ENCODE data around the gene ARHGEF33. TPM values are rescaled to one million over a fixed set of nuclear protein-coding genes. Genes with fewer than 3 reads are reported as not detected.

Gene ARHGEF33
- polyA plus RNA-seq, 2 of the 4 experiments (the other 2 are of a cell fraction): 0.08 to 0.23 TPM

DNA sequence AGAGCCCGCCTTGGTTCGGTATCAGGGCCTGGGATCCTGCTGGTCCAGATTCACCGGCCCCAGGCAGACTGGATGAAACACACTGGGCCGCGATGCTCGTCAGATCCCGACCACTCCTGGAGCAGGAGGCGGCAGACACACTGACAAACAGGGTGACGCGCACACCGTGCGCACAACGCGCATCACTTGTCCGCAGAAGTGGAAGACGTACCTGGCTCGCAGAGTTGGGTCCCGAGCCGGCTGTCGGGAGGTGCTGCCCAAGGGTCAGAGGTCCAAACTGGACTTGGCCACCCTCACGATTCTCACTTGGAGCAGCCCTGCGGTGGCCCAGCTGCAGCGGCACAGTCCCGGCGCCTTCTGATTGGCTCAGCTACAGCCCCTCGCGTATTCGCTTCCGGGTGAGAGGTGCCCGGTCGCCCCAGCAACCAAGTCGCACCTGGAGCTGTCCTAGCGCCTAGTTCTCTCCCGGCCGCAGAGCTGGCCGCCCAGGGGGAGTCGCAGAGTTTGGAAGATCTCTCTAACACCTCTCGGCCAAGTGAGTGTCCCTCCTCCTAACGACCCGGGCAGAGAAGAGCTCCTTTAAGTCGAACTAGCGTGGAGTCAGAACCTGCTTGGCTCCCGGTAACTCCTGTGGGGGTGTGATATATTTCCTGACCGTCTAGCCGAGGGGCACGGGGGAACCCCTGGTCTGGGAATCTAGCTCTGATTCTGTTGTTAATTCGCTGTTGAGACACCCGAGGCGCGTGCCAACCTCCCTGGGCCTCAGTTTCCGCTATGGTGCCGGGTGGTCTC is 13.9 kb upstream of the ARHGEF33 start, which contains the start of the genes DHX57 and MORN2 (continued):
- TF ChIP-seq, protein P1, sequence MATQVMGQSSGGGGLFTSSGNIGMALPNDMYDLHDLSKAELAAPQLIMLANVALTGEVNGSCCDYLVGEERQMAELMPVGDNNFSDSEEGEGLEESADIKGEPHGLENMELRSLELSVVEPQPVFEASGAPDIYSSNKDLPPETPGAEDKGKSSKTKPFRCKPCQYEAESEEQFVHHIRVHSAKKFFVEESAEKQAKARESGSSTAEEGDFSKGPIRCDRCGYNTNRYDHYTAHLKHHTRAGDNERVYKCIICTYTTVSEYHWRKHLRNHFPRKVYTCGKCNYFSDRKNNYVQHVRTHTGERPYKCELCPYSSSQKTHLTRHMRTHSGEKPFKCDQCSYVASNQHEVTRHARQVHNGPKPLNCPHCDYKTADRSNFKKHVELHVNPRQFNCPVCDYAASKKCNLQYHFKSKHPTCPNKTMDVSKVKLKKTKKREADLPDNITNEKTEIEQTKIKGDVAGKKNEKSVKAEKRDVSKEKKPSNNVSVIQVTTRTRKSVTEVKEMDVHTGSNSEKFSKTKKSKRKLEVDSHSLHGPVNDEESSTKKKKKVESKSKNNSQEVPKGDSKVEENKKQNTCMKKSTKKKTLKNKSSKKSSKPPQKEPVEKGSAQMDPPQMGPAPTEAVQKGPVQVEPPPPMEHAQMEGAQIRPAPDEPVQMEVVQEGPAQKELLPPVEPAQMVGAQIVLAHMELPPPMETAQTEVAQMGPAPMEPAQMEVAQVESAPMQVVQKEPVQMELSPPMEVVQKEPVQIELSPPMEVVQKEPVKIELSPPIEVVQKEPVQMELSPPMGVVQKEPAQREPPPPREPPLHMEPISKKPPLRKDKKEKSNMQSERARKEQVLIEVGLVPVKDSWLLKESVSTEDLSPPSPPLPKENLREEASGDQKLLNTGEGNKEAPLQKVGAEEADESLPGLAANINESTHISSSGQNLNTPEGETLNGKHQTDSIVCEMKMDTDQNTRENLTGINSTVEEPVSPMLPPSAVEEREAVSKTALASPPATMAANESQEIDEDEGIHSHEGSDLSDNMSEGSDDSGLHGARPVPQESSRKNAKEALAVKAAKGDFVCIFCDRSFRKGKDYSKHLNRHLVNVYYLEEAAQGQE (IDR thresholded peaks at IDR 0.05): no peak; the same call in none of the 2 replicates
- peak; percentile 31 for TF ChIP-seq GATA3 (IDR thresholded peaks at IDR 0.05; ENCODE audit: borderline replicate concordance)
- TF ChIP-seq POLR2A (IDR thresholded peaks at IDR 0.05; ENCODE audit: low read length): peak; percentile 79
- TF ChIP-seq, protein P2, sequence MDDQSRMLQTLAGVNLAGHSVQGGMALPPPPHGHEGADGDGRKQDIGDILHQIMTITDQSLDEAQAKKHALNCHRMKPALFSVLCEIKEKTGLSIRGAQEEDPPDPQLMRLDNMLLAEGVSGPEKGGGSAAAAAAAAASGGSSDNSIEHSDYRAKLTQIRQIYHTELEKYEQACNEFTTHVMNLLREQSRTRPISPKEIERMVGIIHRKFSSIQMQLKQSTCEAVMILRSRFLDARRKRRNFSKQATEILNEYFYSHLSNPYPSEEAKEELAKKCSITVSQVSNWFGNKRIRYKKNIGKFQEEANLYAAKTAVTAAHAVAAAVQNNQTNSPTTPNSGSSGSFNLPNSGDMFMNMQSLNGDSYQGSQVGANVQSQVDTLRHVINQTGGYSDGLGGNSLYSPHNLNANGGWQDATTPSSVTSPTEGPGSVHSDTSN (IDR thresholded peaks at IDR 0.05): 0 out of 2 replicates have a peak, but pooled peaks have one; percentile 64
- no peak for TF ChIP-seq CBX2 (IDR thresholded peaks at IDR 0.05; ENCODE audit: borderline replicate concordance, low read depth)
- TF ChIP-seq, protein P3, sequence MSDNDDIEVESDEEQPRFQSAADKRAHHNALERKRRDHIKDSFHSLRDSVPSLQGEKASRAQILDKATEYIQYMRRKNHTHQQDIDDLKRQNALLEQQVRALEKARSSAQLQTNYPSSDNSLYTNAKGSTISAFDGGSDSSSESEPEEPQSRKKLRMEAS (IDR thresholded peaks at IDR 0.05): peak; percentile 81
- no peak for TF ChIP-seq MYC (IDR thresholded peaks at IDR 0.05; ENCODE audit: borderline replicate concordance, low read length)

DNA sequence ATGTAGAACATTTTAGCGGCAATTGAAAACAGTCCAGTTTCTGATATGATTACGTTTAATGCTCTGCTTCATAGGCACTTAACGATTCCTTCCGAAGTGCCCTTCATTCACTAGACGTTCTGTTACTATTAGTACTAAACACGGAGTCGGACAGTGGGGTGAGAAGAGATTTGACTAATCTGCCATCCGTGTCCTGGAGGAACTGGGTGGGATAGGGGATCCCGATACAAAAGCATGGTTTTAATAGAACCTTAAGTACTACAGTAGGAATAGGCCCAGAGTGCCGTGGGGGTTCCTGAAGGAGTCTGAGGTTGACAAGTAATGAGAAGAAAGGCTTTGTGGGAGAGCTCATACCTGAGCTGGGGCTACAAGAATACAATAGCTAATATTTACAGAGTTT is 13.3 kb upstream of the ARHGEF33 start:
- DNase-seq (ENCODE audit: low read depth in 1 of 2, low spot score in 1 of 2) (peak in 1 of 2 experiments; percentile 6), FAIRE-seq (no peak)
- CTCF ChIA-PET: interaction anchor here (1.1 to 1.2 kb wide), 2 partner anchors 9 to 70 kb away, joined by 4 read pairs; no protein-coding TSS in a partner anchor

DNA sequence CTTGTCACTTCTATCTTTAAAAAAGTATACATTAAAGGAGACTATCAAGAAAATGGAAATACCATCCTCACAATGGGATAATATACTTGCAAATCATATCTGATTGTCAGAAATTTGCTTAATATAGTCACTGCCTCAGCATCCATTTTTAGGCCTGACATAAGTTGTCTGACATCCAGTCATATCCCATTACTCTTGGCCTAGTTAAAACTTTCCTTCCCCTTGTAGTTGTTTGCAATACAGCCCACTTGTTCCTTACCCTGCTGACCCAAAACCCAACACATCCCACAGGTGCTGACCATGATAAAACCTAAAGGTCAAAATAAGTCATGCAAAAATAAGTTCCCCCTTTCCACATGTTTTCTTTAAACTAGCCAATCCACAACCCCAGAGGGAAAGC is 3.6 kb upstream of the ARHGEF33 start:
- CTCF ChIA-PET: interaction anchor here (1.3 kb wide), 1 partner anchor 10 kb away, joined by 4 read pairs; the partner anchor contains the start of genes DHX57 and MORN2

More for the DNA sequence above, 13.3 kb upstream of the ARHGEF33 start:
- POLR2A ChIA-PET: interaction anchor here (0.5 to 2.0 kb wide), 6 partner anchors 58 to 439 kb away, joined by 3 to 17 read pairs (median 4); partner anchors contain the start of gene SRSF7
- ATAC-seq: peak; percentile 3 to 12; a peak in 3 of 6 replicates
- WGBS (ENCODE audit: missing lambda C conversion rate): 17% methylated on average over 10 of the region's 10 CpGs
- TF ChIP-seq ZC3H11A (IDR thresholded peaks at IDR 0.05): no peak
- TF ChIP-seq MAZ (IDR thresholded peaks at IDR 0.05; ENCODE audit: borderline replicate concordance, low read depth, low read length): no peak
- no peak for TF ChIP-seq ESRRA (IDR thresholded peaks at IDR 0.05; ENCODE audit: borderline replicate concordance, low read length)
- no peak for TF ChIP-seq HOXA7 (CRISPR knock-in tag; IDR thresholded peaks at IDR 0.05)
- no peak for TF ChIP-seq RARB (CRISPR knock-in tag; IDR thresholded peaks at IDR 0.05)
- no peak for TF ChIP-seq ZFP36 (IDR thresholded peaks at IDR 0.05; ENCODE audit: borderline replicate concordance, partially characterized antibody)
- no peak for TF ChIP-seq EHF (CRISPR knock-in tag; IDR thresholded peaks at IDR 0.05)
- TF ChIP-seq RAD21 (conservative IDR thresholded peaks at IDR 0.05 in 1 of 2, IDR thresholded peaks at IDR 0.05 in 1 of 2): no peak
- TF ChIP-seq, protein P4, sequence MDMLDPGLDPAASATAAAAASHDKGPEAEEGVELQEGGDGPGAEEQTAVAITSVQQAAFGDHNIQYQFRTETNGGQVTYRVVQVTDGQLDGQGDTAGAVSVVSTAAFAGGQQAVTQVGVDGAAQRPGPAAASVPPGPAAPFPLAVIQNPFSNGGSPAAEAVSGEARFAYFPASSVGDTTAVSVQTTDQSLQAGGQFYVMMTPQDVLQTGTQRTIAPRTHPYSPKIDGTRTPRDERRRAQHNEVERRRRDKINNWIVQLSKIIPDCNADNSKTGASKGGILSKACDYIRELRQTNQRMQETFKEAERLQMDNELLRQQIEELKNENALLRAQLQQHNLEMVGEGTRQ (IDR thresholded peaks at IDR 0.05): no peak
- no peak for TF ChIP-seq NFE2L2 (conservative IDR thresholded peaks at IDR 0.05; ENCODE audit: low read length)
- no peak for TF ChIP-seq NPAS2 (CRISPR knock-in tag; IDR thresholded peaks at IDR 0.05; ENCODE audit: borderline replicate concordance)
- TF ChIP-seq, protein P5, sequence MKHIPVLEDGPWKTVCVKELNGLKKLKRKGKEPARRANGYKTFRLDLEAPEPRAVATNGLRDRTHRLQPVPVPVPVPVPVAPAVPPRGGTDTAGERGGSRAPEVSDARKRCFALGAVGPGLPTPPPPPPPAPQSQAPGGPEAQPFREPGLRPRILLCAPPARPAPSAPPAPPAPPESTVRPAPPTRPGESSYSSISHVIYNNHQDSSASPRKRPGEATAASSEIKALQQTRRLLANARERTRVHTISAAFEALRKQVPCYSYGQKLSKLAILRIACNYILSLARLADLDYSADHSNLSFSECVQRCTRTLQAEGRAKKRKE (CRISPR knock-in tag; IDR thresholded peaks at IDR 0.05; ENCODE audit: low read depth): no peak
- Histone ChIP-seq H3K27ac (peak overlapping the region; percentile 80 to 90), H3K4me1 (peaks cover 9% of the 10 kb centered on the region), H3K4me3 (peak overlapping the region; percentile 74), H3K9me3 (peaks cover 7% of the 10 kb centered on the region; the same call in 1 of the 3 replicates), H3K4me2 (peak overlapping the region; percentile 93)

More for the DNA sequence above, 3.6 kb upstream of the ARHGEF33 start:
- Histone ChIP-seq H3K4me2 (no peak overlapping the region), H3K27ac (no peak overlapping the region), H3K4me1 (no peaks in the 10 kb centered on the region), H3K4me3 (no peak overlapping the region), H3K9me3 (no peaks in the 10 kb centered on the region)
- ATAC-seq (no peak), DNase-seq (ENCODE audit: low read depth in 1 of 2, low spot score in 1 of 2) (no peak), FAIRE-seq (no peak)
- TF ChIP-seq EP300 (IDR thresholded peaks at IDR 0.05): no peak
- TF ChIP-seq, protein P6, sequence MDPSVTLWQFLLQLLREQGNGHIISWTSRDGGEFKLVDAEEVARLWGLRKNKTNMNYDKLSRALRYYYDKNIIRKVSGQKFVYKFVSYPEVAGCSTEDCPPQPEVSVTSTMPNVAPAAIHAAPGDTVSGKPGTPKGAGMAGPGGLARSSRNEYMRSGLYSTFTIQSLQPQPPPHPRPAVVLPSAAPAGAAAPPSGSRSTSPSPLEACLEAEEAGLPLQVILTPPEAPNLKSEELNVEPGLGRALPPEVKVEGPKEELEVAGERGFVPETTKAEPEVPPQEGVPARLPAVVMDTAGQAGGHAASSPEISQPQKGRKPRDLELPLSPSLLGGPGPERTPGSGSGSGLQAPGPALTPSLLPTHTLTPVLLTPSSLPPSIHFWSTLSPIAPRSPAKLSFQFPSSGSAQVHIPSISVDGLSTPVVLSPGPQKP (IDR thresholded peaks at IDR 0.05; ENCODE audit: low read depth, low read length): no peak
- TF ChIP-seq, protein P7, sequence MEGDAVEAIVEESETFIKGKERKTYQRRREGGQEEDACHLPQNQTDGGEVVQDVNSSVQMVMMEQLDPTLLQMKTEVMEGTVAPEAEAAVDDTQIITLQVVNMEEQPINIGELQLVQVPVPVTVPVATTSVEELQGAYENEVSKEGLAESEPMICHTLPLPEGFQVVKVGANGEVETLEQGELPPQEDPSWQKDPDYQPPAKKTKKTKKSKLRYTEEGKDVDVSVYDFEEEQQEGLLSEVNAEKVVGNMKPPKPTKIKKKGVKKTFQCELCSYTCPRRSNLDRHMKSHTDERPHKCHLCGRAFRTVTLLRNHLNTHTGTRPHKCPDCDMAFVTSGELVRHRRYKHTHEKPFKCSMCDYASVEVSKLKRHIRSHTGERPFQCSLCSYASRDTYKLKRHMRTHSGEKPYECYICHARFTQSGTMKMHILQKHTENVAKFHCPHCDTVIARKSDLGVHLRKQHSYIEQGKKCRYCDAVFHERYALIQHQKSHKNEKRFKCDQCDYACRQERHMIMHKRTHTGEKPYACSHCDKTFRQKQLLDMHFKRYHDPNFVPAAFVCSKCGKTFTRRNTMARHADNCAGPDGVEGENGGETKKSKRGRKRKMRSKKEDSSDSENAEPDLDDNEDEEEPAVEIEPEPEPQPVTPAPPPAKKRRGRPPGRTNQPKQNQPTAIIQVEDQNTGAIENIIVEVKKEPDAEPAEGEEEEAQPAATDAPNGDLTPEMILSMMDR (IDR thresholded peaks at IDR 0.05): no peak
- TF ChIP-seq FOSB (CRISPR knock-in tag; IDR thresholded peaks at IDR 0.05): no peak
- POLR2A ChIA-PET: no interaction called here

Measured in A549 (cell line).